Kidney (tissue), 14 donors: ENCODE data around the gene FHAD1. TPM values are rescaled to one million over a fixed set of nuclear protein-coding genes. Genes with fewer than 3 reads are reported as not detected.

Source experiments
- DNase-seq, 5 donors: peaks; one replicate each; pipeline ENCODE4 v3.0.0-alpha.2; 2013 to 2020
- FAIRE-seq: peaks from 2 replicates; lab custom pipeline; 2012; peaks lifted over from hg19 to GRCh38; lab: Jason Lieb, UNC
- H3K27ac ChIP-seq, 2 donors: one replicate each; pipeline ENCODE4 v1.7.0; 2013; ENCODE audit warnings: low read depth in 2 of 2, low read length in 2 of 2, inconsistent platforms in 1 of 2
- H3K27me3 ChIP-seq: one replicate; pipeline ENCODE4 v1.7.1; 2013; ENCODE audit warnings: low read length, inconsistent platforms; ENCODE audit not compliant: control insufficient read depth, insufficient read depth
- H3K36me3 ChIP-seq, 3 donors: one replicate each; pipeline versions ENCODE4 v1.7.0 to v1.7.1; 2013; ENCODE audit warnings: low read length in 3 of 3, control low read depth in 1 of 3, inconsistent platforms in 1 of 3; ENCODE audit not compliant: insufficient read depth in 3 of 3, control insufficient read depth in 2 of 3
- H3K4me1 ChIP-seq, 3 donors: one replicate each; pipeline versions ENCODE4 v1.7.0 to v1.7.1; 2013; ENCODE audit warnings: low read length in 3 of 3, inconsistent platforms in 1 of 3, low read depth in 1 of 3; ENCODE audit not compliant: control insufficient read depth in 2 of 3, insufficient read depth in 2 of 3
- H3K4me3 ChIP-seq, 3 donors: one replicate each; pipeline versions ENCODE4 v1.7.0 to v1.8.1; 2013; ENCODE audit warnings: low read length in 3 of 3, control low read depth in 1 of 3, inconsistent platforms in 1 of 3
- H3K9ac ChIP-seq, 3 donors: one replicate each; pipeline versions ENCODE4 v1.7.0 to v1.7.1; 2013; ENCODE audit warnings: low read length in 3 of 3, control low read depth in 1 of 3, inconsistent platforms in 1 of 3
- H3K9me3 ChIP-seq, 3 donors: one replicate each; pipeline versions ENCODE4 v1.7.0 to v1.7.1; 2013; ENCODE audit warnings: low read length in 3 of 3, control low read depth in 1 of 3, inconsistent platforms in 1 of 3; ENCODE audit not compliant: control insufficient read depth in 2 of 3, insufficient read depth in 1 of 3
- CTCF ChIP-seq: IDR thresholded peaks from 3 replicates; pipeline ENCODE4 v1.5.1; 2012; ENCODE audit warnings: mild to moderate bottlenecking, moderate library complexity, borderline replicate concordance; ENCODE audit not compliant: insufficient read depth; ENCODE audit errors: extremely low read depth
- intact Hi-C: fragments of 100-400 bp; cut with DNase I; formaldehyde crosslinking; loops from one replicate; pipeline ENCODE4 v1.11.1; 2022
- polyA plus RNA-seq: library from polyadenylated mRNA; stranded (reverse); fragments of 350-450 nt; fragmentation: Illumina TruSeq; extraction: RNeasy Lipid Tissue Mini Kit (QIAGEN cat#74804); gene quantifications from one replicate; pipeline ENCODE4 v1.2.3, GENCODE V29; 2014; ENCODE audit warnings: low read depth, low replicate concordance; ENCODE audit not compliant: insufficient read depth
- total RNA-seq: library from RNA; stranded (reverse); fragmentation: NEBNext Ultra II Directional; extraction: Animal tissue kit (Norgen Biotek cat#: 25700); gene quantifications from one replicate; pipeline ENCODE4 v1.2.1, GENCODE V29; 2021
- donor health status: control.
- donor health status: control.
- donor health status: control.
- donor health status: control.
- donor health status: control.
- donor health status: DM: yes; HTN: yes; CAD: no.
- donor health status: Normal renal cell carcinoma (clear cell type).

Gene FHAD1
- total and polyA plus RNA-seq, 2 donors from 2014 or later, result 0.84 to 4.2 TPM

GRCh38 chr1:15261155-15262002 is 14.4 kb downstream of the FHAD1 start:
- Histone ChIP-seq H3K36me3 (no peaks in the 10 kb centered on the region), H3K27ac (peak overlapping the region; percentile 16 to 41), H3K4me1 (peaks cover 0 to 9% (median 0%) of the 10 kb centered on the region in 3 donors), H3K9me3 (peaks cover 0 to 2% (median 0%) of the 10 kb centered on the region in 3 donors), H3K9ac (peak overlapping the region in 1 of 3 donors; percentile 16), H3K27me3 (no peaks in the 10 kb centered on the region), H3K4me3 (no peak overlapping the region)
- DNase-seq (peak in 2 of 5 donors; percentile 30 to 66), FAIRE-seq (no peak)
- no peak for TF ChIP-seq CTCF
- intact Hi-C loops, result no loop called here

- intact Hi-C loops, result no loop called here
- peaks cover 0 to 2% (median 0%) of the 10 kb centered on the region in 3 donors for H3K9me3 ChIP-seq
- H3K27ac ChIP-seq, result peak overlapping the region in 1 of 2 donors; percentile 16
Measured at GRCh38 chr1:15262003-15262377, 15.0 kb downstream of the FHAD1 start.

GRCh38 chr1:15262706-15263105 is 15.7 kb downstream of the FHAD1 start:
- H3K9ac ChIP-seq, result no peak overlapping the region
- FAIRE-seq (no peak), DNase-seq (no peak)
- H3K27me3 ChIP-seq, result no peaks in the 10 kb centered on the region
- no peaks in the 10 kb centered on the region for H3K36me3 ChIP-seq
- H3K27ac ChIP-seq, result no peak overlapping the region
- peaks cover 0 to 2% (median 0%) of the 10 kb centered on the region in 3 donors for H3K9me3 ChIP-seq
- no peak overlapping the region for H3K4me3 ChIP-seq
- intact Hi-C loops, result no loop called here
- peaks cover 0 to 9% (median 0%) of the 10 kb centered on the region in 3 donors for H3K4me1 ChIP-seq
- no peak for TF ChIP-seq CTCF

More at GRCh38 chr1:15262003-15262377, 15.0 kb downstream of the FHAD1 start:
- Histone ChIP-seq H3K4me1 (peaks cover 0 to 9% (median 0%) of the 10 kb centered on the region in 3 donors), H3K9ac (no peak overlapping the region), H3K4me3 (no peak overlapping the region), H3K36me3 (no peaks in the 10 kb centered on the region), H3K27me3 (no peaks in the 10 kb centered on the region)
- no peak for TF ChIP-seq CTCF
- DNase-seq (no peak), FAIRE-seq (no peak)
